Neuronal stem cell (in vitro differentiated cells): ENCODE measurements around the gene NEURL4.
"Not testable (repeated sequence)": the region's sequence is repeated elsewhere in the genome, so short reads cannot be mapped to it uniquely, and the experiment has no call there.

Source experiments
- DNase-seq: peaks from one replicate; pipeline ENCODE4 v3.0.0-alpha.2; 2013; ENCODE audit warnings: low spot score
- H2AFZ ChIP-seq: one replicate; pipeline ENCODE4 v1.6.1; 2013; ENCODE audit warnings: mild to moderate bottlenecking, low read length, inconsistent platforms
- H2AK5ac ChIP-seq: 2 replicates; pipeline ENCODE4 v1.6.1; 2013; ENCODE audit warnings: low read depth, mild to moderate bottlenecking, inconsistent platforms, low read length, moderate library complexity, mixed read lengths
- H2BK120ac ChIP-seq: 2 replicates; pipeline ENCODE4 v1.6.1; 2013; ENCODE audit warnings: low read depth, mild to moderate bottlenecking, inconsistent platforms, low read length, moderate library complexity, mixed read lengths
- H2BK12ac ChIP-seq: one replicate; pipeline ENCODE4 v1.6.1; 2013; ENCODE audit warnings: low read length, inconsistent platforms
- H2BK15ac ChIP-seq: 2 replicates; pipeline ENCODE4 v1.6.1; 2013; ENCODE audit warnings: mild to moderate bottlenecking, low read length, inconsistent platforms, mixed read lengths
- H2BK5ac ChIP-seq: one replicate; pipeline ENCODE4 v1.6.1; 2013; ENCODE audit warnings: inconsistent platforms, mild to moderate bottlenecking, low read length, moderate library complexity
- H3K14ac ChIP-seq: one replicate; pipeline ENCODE4 v1.6.1; 2013; ENCODE audit warnings: low read length, inconsistent platforms
- H3K18ac ChIP-seq: 2 replicates; pipeline ENCODE4 v1.6.1; 2013; ENCODE audit warnings: low read length, inconsistent platforms
- H3K23ac ChIP-seq: 2 replicates; pipeline ENCODE4 v1.6.1; 2013; ENCODE audit warnings: low read depth, mild to moderate bottlenecking, mixed read lengths, low read length, inconsistent platforms; ENCODE audit not compliant: poor library complexity
- H3K27ac ChIP-seq: replicated peaks from 3 replicates; pipeline ENCODE4 v1.5.1; 2013; ENCODE audit warnings: low read length, inconsistent platforms
- H3K27me3 ChIP-seq, 3 experiments: 2 replicates each; pipeline ENCODE4 v1.6.1; 2013; ENCODE audit warnings: low read length in 3 of 3, mild to moderate bottlenecking in 2 of 3, inconsistent platforms in 1 of 3, low read depth in 1 of 3, mixed read lengths in 1 of 3, moderate library complexity in 1 of 3; ENCODE audit not compliant: control insufficient read depth in 3 of 3, insufficient read depth in 3 of 3
- H3K36me3 ChIP-seq, 2 donors: replicated peaks in 1 of 2; 2 replicates each; pipeline ENCODE4 v1.6.1; 2013; ENCODE audit warnings: low read length in 2 of 2; ENCODE audit not compliant: control insufficient read depth in 2 of 2, insufficient read depth in 2 of 2
- H3K4ac ChIP-seq: 2 replicates; pipeline ENCODE4 v1.6.1; 2013; ENCODE audit warnings: inconsistent platforms, mild to moderate bottlenecking, low read length, moderate library complexity
- H3K4me1 ChIP-seq, 2 donors: 1 replicate in 1 of 2; 2 replicates in 1 of 2; pipeline ENCODE4 v1.6.1; 2013; ENCODE audit warnings: low read length in 2 of 2, low read depth in 1 of 2; ENCODE audit not compliant: control insufficient read depth in 2 of 2, insufficient read depth in 1 of 2
- H3K4me2 ChIP-seq: one replicate; pipeline ENCODE4 v1.6.1; 2013; ENCODE audit warnings: mild to moderate bottlenecking, low read length, inconsistent platforms; ENCODE audit not compliant: insufficient read depth, poor library complexity, severe bottlenecking
- H3K4me3 ChIP-seq, 2 donors: 2 replicates each; pipeline ENCODE4 v1.5.1; 2013; ENCODE audit warnings: low read length in 2 of 2, mild to moderate bottlenecking in 2 of 2, inconsistent platforms in 1 of 2, moderate library complexity in 1 of 2
- H3K79me1 ChIP-seq: one replicate; pipeline ENCODE4 v1.6.1; 2013; ENCODE audit warnings: low read depth, mild to moderate bottlenecking, inconsistent platforms, low read length, moderate library complexity
- H3K9ac ChIP-seq: one replicate; pipeline ENCODE4 v1.6.1; 2013; ENCODE audit warnings: mild to moderate bottlenecking, low read depth, low read length, inconsistent platforms; ENCODE audit not compliant: poor library complexity
- H3K9me3 ChIP-seq, 2 donors: replicated peaks in 1 of 2; 2 replicates each; pipeline versions ENCODE3 to v1.6.1; 2013; ENCODE audit warnings: low read length in 2 of 2, mild to moderate bottlenecking in 2 of 2, inconsistent platforms in 1 of 2, low read depth in 1 of 2, mixed read lengths in 1 of 2, moderate library complexity in 1 of 2; ENCODE audit not compliant: control insufficient read depth in 2 of 2, insufficient read depth in 1 of 2
- H4K8ac ChIP-seq: one replicate; pipeline ENCODE4 v1.6.1; 2013; ENCODE audit warnings: low read depth, mild to moderate bottlenecking, inconsistent platforms, low read length, moderate library complexity
- H4K91ac ChIP-seq: one replicate; pipeline ENCODE4 v1.6.1; 2013; ENCODE audit warnings: low read length, low read depth, mild to moderate bottlenecking, inconsistent platforms; ENCODE audit not compliant: poor library complexity
- WGBS, 2 donors: extraction: QIAGEN DNeasy Blood & Tissue Kit; methylation state at CpG; one replicate each; pipeline ENCODE4 v1.1.7; 2013; ENCODE audit warnings: missing lambda C conversion rate in 2 of 2, mixed read lengths in 1 of 2; ENCODE audit not compliant: insufficient read length in 2 of 2, insufficient replicate concordance in 1 of 2; ENCODE audit errors: extremely low coverage in 2 of 2; 5-methylcytosine and 5-hydroxymethylcytosine counted together

Gene NEURL4

GRCh38 chr17:7336240-7337175 is 7.4 kb upstream of the NEURL4 start, which contains the start of gene ACAP1:
Gene ACAP1, plus strand, starts transcription at chr17:7336529. Its CDS starts 206 bp downstream, at chr17:7336735.
- H3K27ac ChIP-seq = no peak within 1 kb of the TSS

GRCh38 chr17:7335765-7336164 is 6.6 kb upstream of the NEURL4 start:
- H2BK120ac ChIP-seq, H3K14ac ChIP-seq, H2BK12ac ChIP-seq, H3K4me2 ChIP-seq, H3K27me3 ChIP-seq, H3K9ac ChIP-seq, H3K27ac ChIP-seq, H3K23ac ChIP-seq, H3K4ac ChIP-seq, H3K4me3 ChIP-seq, H3K9me3 ChIP-seq, H4K8ac ChIP-seq, H3K18ac ChIP-seq, H2AK5ac ChIP-seq, H3K36me3 ChIP-seq, DNase-seq, H2BK15ac ChIP-seq, H3K79me1 ChIP-seq, H2BK5ac ChIP-seq: not testable (repeated sequence)
- Histone ChIP-seq H2AFZ (peak overlapping the region; percentile 6), H3K4me1 (peaks cover 6 to 15% of the 10 kb centered on the region in 2 donors), H4K91ac (peak overlapping the region; percentile 72)
- WGBS, 2 donors = no CpG with 5 or more reads among the region's 13 CpGs

More at GRCh38 chr17:7336240-7337175, 7.4 kb upstream of the NEURL4 start, which contains the start of gene ACAP1:
- H3K23ac ChIP-seq = no peak within 1 kb of the TSS
- no peak within 1 kb of the TSS for H2BK12ac ChIP-seq
- H2BK120ac ChIP-seq = no peak within 1 kb of the TSS
- no peak within 1 kb of the TSS for H3K4ac ChIP-seq
- H3K9me3 ChIP-seq = no peaks in the 10 kb centered on the region
- H3K18ac ChIP-seq = peak within 1 kb of the TSS; percentile 68
- H3K36me3 ChIP-seq = no peaks in the 10 kb centered on the region
- no peaks in the 10 kb centered on the region for H3K79me1 ChIP-seq
- peak within 1 kb of the TSS; percentile 19 for H2BK15ac ChIP-seq
- H3K4me1 ChIP-seq = peaks cover 4 to 12% of the 10 kb centered on the region in 2 donors
- no peaks in the 10 kb centered on the region for H3K27me3 ChIP-seq
- H3K9ac ChIP-seq = no peak within 1 kb of the TSS
- H2BK5ac ChIP-seq = no peak within 1 kb of the TSS
- H3K14ac ChIP-seq = no peak within 1 kb of the TSS
- H3K4me2 ChIP-seq = no peak within 1 kb of the TSS
- DNase-seq = no peak
- peak within 1 kb of the TSS; percentile 77 for H2AFZ ChIP-seq
- H4K8ac ChIP-seq = no peak within 1 kb of the TSS
- peak within 1 kb of the TSS; percentile 72 for H4K91ac ChIP-seq
- no peak within 1 kb of the TSS for H3K4me3 ChIP-seq
- H2AK5ac ChIP-seq = no peak within 1 kb of the TSS
- no CpG with 5 or more reads among the region's 17 CpGs for WGBS, 2 donors

- no peak overlapping the region for H4K91ac ChIP-seq
- H3K79me1 ChIP-seq = no peaks in the 10 kb centered on the region
- H3K18ac ChIP-seq = peak overlapping the region; percentile 27
- H2BK15ac ChIP-seq = peak overlapping the region; percentile 19
- no CpG with 5 or more reads among the region's 3 CpGs for WGBS, 2 donors
- H4K8ac ChIP-seq = no peak overlapping the region
- no peak overlapping the region for H2BK120ac ChIP-seq
- DNase-seq = no peak
- no peak overlapping the region for H2BK5ac ChIP-seq
- no peaks in the 10 kb centered on the region for H3K36me3 ChIP-seq
- peak overlapping the region; percentile 6 for H2AFZ ChIP-seq
- no peak overlapping the region for H2BK12ac ChIP-seq
- peak overlapping the region; percentile 45 for H3K23ac ChIP-seq
- peak overlapping the region; percentile 49 for H2AK5ac ChIP-seq
- H3K4ac ChIP-seq = peak overlapping the region; percentile 44
- H3K27ac ChIP-seq = no peak overlapping the region
- H3K9ac ChIP-seq = peak overlapping the region; percentile 60
- H3K14ac ChIP-seq = no peak overlapping the region
- H3K9me3 ChIP-seq = no peaks in the 10 kb centered on the region
- H3K27me3 ChIP-seq = no peaks in the 10 kb centered on the region
- H3K4me2 ChIP-seq = no peak overlapping the region
- peaks cover 10 to 20% of the 10 kb centered on the region in 2 donors for H3K4me1 ChIP-seq
- H3K4me3 ChIP-seq = no peak overlapping the region
Observed at GRCh38 chr17:7334938-7335538, 5.9 kb upstream of the NEURL4 start.

- not testable (repeated sequence) for H2AK5ac ChIP-seq, H2BK15ac ChIP-seq, H4K8ac ChIP-seq
Observed at GRCh38 chr17:7332600-7333069, 3.5 kb upstream of the NEURL4 start.

More at GRCh38 chr17:7332600-7333069, 3.5 kb upstream of the NEURL4 start:
- not testable (repeated sequence) for H3K27me3 ChIP-seq, H3K9ac ChIP-seq, H3K79me1 ChIP-seq, H3K4ac ChIP-seq, H3K27ac ChIP-seq, H2BK5ac ChIP-seq, H3K36me3 ChIP-seq, H3K23ac ChIP-seq, DNase-seq, H4K91ac ChIP-seq, H3K14ac ChIP-seq, H2BK12ac ChIP-seq, H3K18ac ChIP-seq, H3K4me3 ChIP-seq, H2AFZ ChIP-seq, H3K9me3 ChIP-seq, H2BK120ac ChIP-seq, H3K4me2 ChIP-seq
- no CpG with 5 or more reads among the region's 14 CpGs for WGBS, 2 donors
- peaks cover 17 to 28% of the 10 kb centered on the region in 2 donors for H3K4me1 ChIP-seq
